Natural killer cell (primary cell): ENCODE data around the gene DDR2. TPM values are rescaled to one million over a fixed set of nuclear protein-coding genes. Genes with fewer than 3 reads are reported as not detected.

Experiments used
- ATAC-seq, 3 donors: fragments of 150-1000 bp in 2 of 3; fragments of 200-7000 bp in 1 of 3; cut with Tn5 transposase; 1 replicate in 1 of 3; 2 replicates in 2 of 3; pipeline ENCODE4 v1.10.0; 2021; ENCODE audit warnings: mild to moderate bottlenecking in 2 of 3, moderate library complexity in 2 of 3
- DNase-seq, 2 donors: peaks; one replicate each; pipeline versions ENCODE4 v3.0.0 to v3.0.0-alpha.2; 2013 to 2021; ENCODE audit warnings: mixed read lengths in 1 of 2
- H3K27ac ChIP-seq: one replicate; pipeline ENCODE4 v1.5.1; 2013; ENCODE audit warnings: mild to moderate bottlenecking, low read length
- H3K27me3 ChIP-seq: one replicate; pipeline ENCODE4 v1.6.1; 2013; ENCODE audit warnings: low read length; ENCODE audit not compliant: control insufficient read depth, insufficient read depth
- H3K36me3 ChIP-seq: one replicate; pipeline ENCODE4 v1.6.1; 2013; ENCODE audit warnings: low read length; ENCODE audit not compliant: control insufficient read depth, insufficient read depth
- H3K4me1 ChIP-seq: one replicate; pipeline ENCODE4 v1.6.1; 2013; ENCODE audit warnings: low read length; ENCODE audit not compliant: control insufficient read depth, insufficient read depth
- H3K4me3 ChIP-seq: one replicate; pipeline ENCODE4 v1.5.1; 2013; ENCODE audit warnings: low read length
- H3K9me3 ChIP-seq: one replicate; pipeline ENCODE4 v1.6.1; 2013; ENCODE audit warnings: low read length; ENCODE audit not compliant: control insufficient read depth, insufficient read depth
- H3K27ac Mint-ChIP-seq, 2 donors: one replicate each; pipeline ENCODE4 v1.8.0; 2022; ENCODE audit warnings: mild to moderate bottlenecking in 2 of 2, mixed read lengths in 2 of 2, moderate library complexity in 1 of 2
- H3K27me3 Mint-ChIP-seq, 2 donors: one replicate each; pipeline ENCODE4 v1.8.0; 2022; ENCODE audit warnings: low read depth in 2 of 2, mixed read lengths in 2 of 2
- H3K36me3 Mint-ChIP-seq: one replicate; pipeline ENCODE4 v1.8.0; 2022; ENCODE audit warnings: mixed read lengths
- H3K4me1 Mint-ChIP-seq, 2 donors: one replicate each; pipeline ENCODE4 v1.8.0; 2022; ENCODE audit warnings: mixed read lengths in 2 of 2
- H3K4me3 Mint-ChIP-seq: one replicate; pipeline ENCODE4 v1.8.0; 2022; ENCODE audit warnings: mild to moderate bottlenecking, moderate library complexity, mixed read lengths
- H3K9me3 Mint-ChIP-seq, 2 donors: one replicate each; pipeline ENCODE4 v1.8.0; 2022; ENCODE audit warnings: mixed read lengths in 2 of 2
- WGBS: methylation state at CpG from one replicate; pipeline ENCODE4 v1.1.7; 2013; ENCODE audit warnings: missing lambda C conversion rate; ENCODE audit not compliant: insufficient coverage; 5-methylcytosine and 5-hydroxymethylcytosine counted together
- intact Hi-C: fragments of 100-400 bp; cut with micrococcal nuclease; formaldehyde crosslinking; loops from one replicate; pipeline ENCODE4 v1.14.2; 2022
- total RNA-seq, 4 donors: library from RNA; stranded (reverse); fragments of 120-200 nt in 1 of 4; gene quantifications; one replicate each; pipeline versions ENCODE4 v1.2.3 to v1.2.4, GENCODE V29; 2013 to 2022
- TF ChIP-seq, protein P1 (sequence below): fragments of 200-600 bp; IDR thresholded peaks from one replicate; pipeline ENCODE4 v1.8.0; 2022; ENCODE audit warnings: antibody characterized with exemption

Gene DDR2
- total RNA-seq, 3 donors from 2014 or later (not counting 1 experiment from before 2014, with no cell fraction given), result 1.5 to 2.0 (median 1.8) TPM

DNA sequence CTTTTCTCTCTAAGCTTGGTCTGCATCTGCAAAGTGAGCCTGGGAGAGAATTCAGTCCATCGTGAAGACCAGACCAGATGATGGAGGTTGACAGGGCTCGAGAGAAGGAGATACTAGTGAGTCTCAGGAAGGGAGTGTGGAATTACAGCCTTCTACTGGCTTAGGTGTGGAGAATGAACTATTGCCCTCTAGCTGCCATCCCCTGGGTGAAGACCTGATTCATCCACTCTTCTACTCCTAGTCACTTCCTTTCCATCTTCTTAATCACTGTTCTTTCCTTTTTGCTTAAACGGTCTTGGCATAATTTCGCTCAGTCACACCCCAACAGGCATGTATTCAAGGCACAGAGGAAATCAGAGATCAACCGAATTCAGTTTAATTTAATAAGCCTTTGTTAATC lies 124.3 kb downstream of the DDR2 start:
- TF ChIP-seq, protein P1, sequence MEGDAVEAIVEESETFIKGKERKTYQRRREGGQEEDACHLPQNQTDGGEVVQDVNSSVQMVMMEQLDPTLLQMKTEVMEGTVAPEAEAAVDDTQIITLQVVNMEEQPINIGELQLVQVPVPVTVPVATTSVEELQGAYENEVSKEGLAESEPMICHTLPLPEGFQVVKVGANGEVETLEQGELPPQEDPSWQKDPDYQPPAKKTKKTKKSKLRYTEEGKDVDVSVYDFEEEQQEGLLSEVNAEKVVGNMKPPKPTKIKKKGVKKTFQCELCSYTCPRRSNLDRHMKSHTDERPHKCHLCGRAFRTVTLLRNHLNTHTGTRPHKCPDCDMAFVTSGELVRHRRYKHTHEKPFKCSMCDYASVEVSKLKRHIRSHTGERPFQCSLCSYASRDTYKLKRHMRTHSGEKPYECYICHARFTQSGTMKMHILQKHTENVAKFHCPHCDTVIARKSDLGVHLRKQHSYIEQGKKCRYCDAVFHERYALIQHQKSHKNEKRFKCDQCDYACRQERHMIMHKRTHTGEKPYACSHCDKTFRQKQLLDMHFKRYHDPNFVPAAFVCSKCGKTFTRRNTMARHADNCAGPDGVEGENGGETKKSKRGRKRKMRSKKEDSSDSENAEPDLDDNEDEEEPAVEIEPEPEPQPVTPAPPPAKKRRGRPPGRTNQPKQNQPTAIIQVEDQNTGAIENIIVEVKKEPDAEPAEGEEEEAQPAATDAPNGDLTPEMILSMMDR, result no peak
- no peak overlapping the region for H3K4me3 ChIP-seq
- no peaks in the 10 kb centered on the region for H3K9me3 ChIP-seq
- Mint-ChIP-seq H3K4me3 (no peak overlapping the region), H3K27ac (no peak overlapping the region), H3K27me3 (no peaks in the 10 kb centered on the region), H3K4me1 (no peaks in the 10 kb centered on the region), H3K36me3 (no peaks in the 10 kb centered on the region), H3K9me3 (no peaks in the 10 kb centered on the region)
- H3K36me3 ChIP-seq, result no peaks in the 10 kb centered on the region
- intact Hi-C loops, result no loop called here
- 82% methylated on average over 4 of the region's 5 CpGs for WGBS
- H3K4me1 ChIP-seq, result no peaks in the 10 kb centered on the region
- DNase-seq (no peak), ATAC-seq (no peak)
- H3K27me3 ChIP-seq, result no peaks in the 10 kb centered on the region
- H3K27ac ChIP-seq, result no peak overlapping the region

DNA sequence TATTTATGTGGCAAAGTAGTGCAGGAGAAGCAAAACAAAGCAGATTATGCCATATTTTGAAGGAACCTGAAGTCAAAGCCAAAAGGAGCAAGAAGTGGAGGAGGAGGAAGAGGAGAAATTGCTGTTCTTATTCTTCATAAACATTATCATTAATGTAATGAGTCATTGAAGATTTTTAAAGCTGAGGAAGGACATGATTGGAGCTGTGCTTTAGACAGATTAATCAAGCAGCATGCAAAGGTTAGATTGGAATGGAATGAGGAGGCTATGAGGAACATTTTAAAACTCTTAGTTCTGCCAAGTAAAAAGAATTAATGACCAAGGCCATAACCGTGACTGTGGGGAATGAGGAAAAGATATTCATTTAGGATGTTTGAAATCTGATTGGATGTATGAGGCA lies 125.2 kb downstream of the DDR2 start:
- Mint-ChIP-seq H3K4me3 (no peak overlapping the region), H3K27ac (no peak overlapping the region), H3K36me3 (no peaks in the 10 kb centered on the region), H3K27me3 (no peaks in the 10 kb centered on the region), H3K4me1 (no peaks in the 10 kb centered on the region), H3K9me3 (no peaks in the 10 kb centered on the region)
- intact Hi-C loops, result no loop called here
- no peak overlapping the region for H3K27ac ChIP-seq
- no peaks in the 10 kb centered on the region for H3K9me3 ChIP-seq
- H3K4me1 ChIP-seq, result no peaks in the 10 kb centered on the region
- 97% methylated on average over 1 of the region's 1 CpG for WGBS
- ATAC-seq (no peak), DNase-seq (no peak)
- H3K4me3 ChIP-seq, result no peak overlapping the region
- TF ChIP-seq, protein P1, result no peak
- no peaks in the 10 kb centered on the region for H3K27me3 ChIP-seq
- no peaks in the 10 kb centered on the region for H3K36me3 ChIP-seq

DNA sequence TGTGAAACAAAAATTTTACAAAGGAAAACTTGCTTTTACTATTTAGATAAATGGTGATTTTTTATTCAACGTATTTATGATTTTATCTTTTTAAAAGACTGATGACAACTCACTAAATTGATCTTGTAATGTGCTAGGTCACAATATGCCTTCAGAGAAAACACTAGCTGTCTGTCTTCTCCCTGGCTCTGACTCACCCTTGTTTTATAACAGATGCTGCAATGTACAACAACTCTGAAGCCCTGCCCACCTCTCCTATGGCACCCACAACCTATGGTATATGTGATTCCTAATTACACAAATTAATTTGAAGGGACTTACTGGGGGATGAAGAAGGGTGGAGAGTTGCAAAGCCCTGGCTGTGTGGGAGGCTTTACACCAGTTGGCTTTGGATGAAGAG lies 133.5 kb downstream of the DDR2 start:
- DNase-seq, result no peak
- H3K27me3 ChIP-seq, result no peaks in the 10 kb centered on the region
- TF ChIP-seq, protein P1, result no peak
- no peak overlapping the region for H3K4me3 ChIP-seq
- Mint-ChIP-seq H3K27ac (no peak overlapping the region), H3K9me3 (no peaks in the 10 kb centered on the region), H3K27me3 (peaks cover 16 to 27% of the 10 kb centered on the region in 2 donors), H3K4me3 (no peak overlapping the region), H3K4me1 (no peaks in the 10 kb centered on the region), H3K36me3 (no peaks in the 10 kb centered on the region)
- H3K36me3 ChIP-seq, result no peaks in the 10 kb centered on the region
- no peak for ATAC-seq
- WGBS, result 80% methylated on average over 1 of the region's 1 CpG
- H3K4me1 ChIP-seq, result no peaks in the 10 kb centered on the region
- no peak overlapping the region for H3K27ac ChIP-seq
- H3K9me3 ChIP-seq, result no peaks in the 10 kb centered on the region
- intact Hi-C loops, result no loop called here

DNA sequence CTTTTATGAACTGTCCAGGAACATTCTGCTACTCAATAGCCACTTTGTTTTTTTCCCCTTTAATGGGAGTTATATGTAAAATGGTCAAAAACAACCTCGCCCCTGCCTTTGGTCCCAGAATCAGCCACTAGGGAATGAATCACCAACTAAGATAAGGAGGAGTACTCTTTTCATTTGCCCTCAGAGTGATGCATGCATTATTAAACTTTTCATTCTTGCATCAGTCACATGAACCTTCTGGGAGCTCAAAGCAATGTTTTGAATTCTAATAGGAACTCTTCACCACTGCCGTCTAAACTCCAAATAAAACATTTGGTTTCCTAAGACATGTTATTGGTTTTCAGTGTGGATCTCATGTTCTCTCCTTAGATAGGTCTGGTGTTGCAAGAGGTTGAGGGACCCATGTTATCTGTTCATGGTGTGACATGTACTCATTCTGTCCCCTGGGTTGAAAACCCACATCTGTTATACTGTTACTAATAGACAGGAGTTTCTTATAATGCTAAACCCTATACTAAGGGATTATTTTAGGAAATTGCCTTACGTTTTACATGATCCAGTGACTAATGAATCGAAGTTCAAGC lies 140.4 kb downstream of the DDR2 start:
- no peak overlapping the region for H3K27ac ChIP-seq
- peaks cover 7 to 28% of the 10 kb centered on the region in 2 donors for H3K27me3 Mint-ChIP-seq
- TF ChIP-seq, protein P1, result no peak
- no peak overlapping the region for H3K4me3 Mint-ChIP-seq
- H3K4me3 ChIP-seq, result no peak overlapping the region
- H3K4me1 Mint-ChIP-seq, result no peaks in the 10 kb centered on the region
- ATAC-seq (no peak), DNase-seq (no peak)
- intact Hi-C loops, result no loop called here
- no peak overlapping the region for H3K27ac Mint-ChIP-seq
- 100% methylated on average over 1 of the region's 4 CpGs for WGBS
- H3K36me3 Mint-ChIP-seq, result no peaks in the 10 kb centered on the region
- H3K27me3 ChIP-seq, result no peaks in the 10 kb centered on the region
- no peaks in the 10 kb centered on the region for H3K9me3 ChIP-seq
- no peaks in the 10 kb centered on the region for H3K36me3 ChIP-seq
- no peaks in the 10 kb centered on the region for H3K9me3 Mint-ChIP-seq
- H3K4me1 ChIP-seq, result no peaks in the 10 kb centered on the region
